Measurements from ENCODE around the gene ARMH3.

DNA sequence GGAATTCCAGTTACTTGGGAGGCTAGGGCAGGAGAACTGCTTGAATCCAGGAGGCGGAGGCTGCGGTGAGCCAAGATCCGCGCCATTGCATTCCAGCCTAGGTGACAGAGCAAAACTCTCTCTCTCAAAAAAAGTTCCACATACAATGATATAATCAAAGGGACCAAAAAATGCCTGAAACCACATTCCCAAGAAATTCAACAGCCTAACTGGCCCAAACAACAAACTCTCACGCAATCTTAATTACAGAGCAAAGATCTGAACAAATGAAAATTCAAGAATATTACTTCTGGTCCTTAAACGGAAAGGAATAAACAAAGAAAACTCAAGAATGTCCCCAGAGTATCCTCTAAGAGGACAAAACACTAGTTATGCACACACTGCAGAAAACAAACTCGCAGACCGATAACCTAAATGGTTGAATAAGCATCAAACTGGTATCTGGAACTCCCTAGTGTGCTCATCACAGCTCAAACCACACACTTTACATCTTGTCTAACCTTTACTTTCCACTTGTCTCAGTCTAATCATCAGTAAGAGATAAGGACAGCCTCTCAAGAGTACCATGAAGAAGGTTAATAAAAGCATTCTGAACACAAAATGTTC is 241.4 kb downstream of the ARMH3 start:
- TF ChIP-seq, protein P1, sequence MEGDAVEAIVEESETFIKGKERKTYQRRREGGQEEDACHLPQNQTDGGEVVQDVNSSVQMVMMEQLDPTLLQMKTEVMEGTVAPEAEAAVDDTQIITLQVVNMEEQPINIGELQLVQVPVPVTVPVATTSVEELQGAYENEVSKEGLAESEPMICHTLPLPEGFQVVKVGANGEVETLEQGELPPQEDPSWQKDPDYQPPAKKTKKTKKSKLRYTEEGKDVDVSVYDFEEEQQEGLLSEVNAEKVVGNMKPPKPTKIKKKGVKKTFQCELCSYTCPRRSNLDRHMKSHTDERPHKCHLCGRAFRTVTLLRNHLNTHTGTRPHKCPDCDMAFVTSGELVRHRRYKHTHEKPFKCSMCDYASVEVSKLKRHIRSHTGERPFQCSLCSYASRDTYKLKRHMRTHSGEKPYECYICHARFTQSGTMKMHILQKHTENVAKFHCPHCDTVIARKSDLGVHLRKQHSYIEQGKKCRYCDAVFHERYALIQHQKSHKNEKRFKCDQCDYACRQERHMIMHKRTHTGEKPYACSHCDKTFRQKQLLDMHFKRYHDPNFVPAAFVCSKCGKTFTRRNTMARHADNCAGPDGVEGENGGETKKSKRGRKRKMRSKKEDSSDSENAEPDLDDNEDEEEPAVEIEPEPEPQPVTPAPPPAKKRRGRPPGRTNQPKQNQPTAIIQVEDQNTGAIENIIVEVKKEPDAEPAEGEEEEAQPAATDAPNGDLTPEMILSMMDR (IDR thresholded peaks at IDR 0.05 in 4 of 5, conservative IDR thresholded peaks at IDR 0.05 in 1 of 5) = no peak
- no peak for TF ChIP-seq POLR2A (IDR thresholded peaks at IDR 0.05)

All from gastrocnemius medialis (tissue), 4 donors.